HG02981 (cell line): ENCODE results near the gene SPRR2G.
"Not testable (repeated sequence)": the region's sequence is repeated elsewhere in the genome, so short reads cannot be mapped to it uniquely, and the experiment has no call there.

Experiments used
- ATAC-seq: cut with Tn5 transposase; IDR thresholded peaks from one replicate; pipeline ENCODE4 v1.9.1; 2021; ENCODE audit warnings: mild to moderate bottlenecking, moderate library complexity; ENCODE audit not compliant: unreplicated experiment

SPRR2G gene

DNA sequence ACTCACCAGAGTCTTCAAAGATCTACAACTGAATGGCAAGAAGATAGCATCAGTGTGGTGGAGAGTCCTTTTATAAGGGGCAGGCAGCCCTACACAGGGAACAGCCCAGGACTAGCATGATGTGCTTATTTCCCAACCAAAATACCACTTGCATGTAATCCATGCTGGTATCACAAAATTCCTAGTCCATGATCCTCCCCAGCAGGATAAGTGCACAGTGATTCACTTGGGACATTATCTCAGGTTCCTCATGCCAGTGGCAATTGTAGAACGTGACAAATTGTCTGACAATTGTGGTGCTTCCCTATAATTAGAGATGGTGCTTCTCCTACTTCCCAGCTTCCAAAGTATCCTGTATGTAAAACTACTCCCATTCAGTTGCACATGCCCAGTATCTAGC lies at the start of gene SPRR2G:
TSS of gene SPRR2G (minus strand) at position 45 of the 400 bp plus-strand sequence. CDS start 780 bp downstream, outside the sequence.
- ATAC-seq = no peak

DNA sequence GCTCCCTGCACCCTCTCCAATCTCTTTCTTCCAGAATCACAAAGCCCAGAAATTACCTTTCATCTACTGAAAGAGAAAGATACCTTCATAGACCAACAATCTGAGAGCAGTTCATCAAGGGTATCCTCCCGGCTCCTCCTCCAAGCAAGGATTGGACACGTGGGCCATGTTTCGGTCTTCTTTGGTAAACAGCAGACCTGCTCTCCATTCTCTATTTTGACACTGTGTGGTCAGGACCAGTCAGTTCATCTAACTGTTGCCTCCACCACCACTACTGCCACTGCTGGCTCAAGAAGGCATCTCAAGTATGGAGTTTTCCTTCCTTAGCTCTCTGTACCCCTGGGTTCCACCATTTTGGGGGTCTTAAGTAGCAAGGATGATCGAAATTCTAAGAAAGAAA lies 44.5 kb upstream of the SPRR2G start:
- ATAC-seq = no peak

GRCh38 chr1:153194331-153195050 lies 43.8 kb upstream of the SPRR2G start:
- ATAC-seq = no peak

- ATAC-seq = no peak
These were observed 42.0 kb upstream of the SPRR2G start for GRCh38 chr1:153192697-153193096.

DNA sequence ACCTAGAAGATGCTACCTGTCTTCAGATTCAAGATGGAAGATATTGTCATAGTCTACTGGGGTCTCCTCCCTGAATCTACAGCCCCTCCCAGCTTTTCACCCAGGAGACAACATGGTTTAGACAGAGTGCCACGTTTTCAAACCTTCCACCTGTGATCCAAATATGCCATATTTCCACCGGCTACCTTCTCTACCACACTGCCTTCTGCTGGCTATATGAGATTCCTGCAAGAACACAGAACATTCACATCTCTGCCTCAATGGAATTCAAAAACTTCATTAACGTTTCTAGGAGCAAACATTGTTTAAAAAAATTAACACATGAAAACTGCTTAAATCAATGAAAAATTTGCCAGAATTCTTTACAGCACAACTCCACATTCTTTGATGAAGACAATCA lies 39.7 kb upstream of the SPRR2G start:
- no peak for ATAC-seq

GRCh38 chr1:153188301-153188700 lies 37.6 kb upstream of the SPRR2G start:
- not testable (repeated sequence) for ATAC-seq

GRCh38 chr1:153180556-153180955 lies 29.9 kb upstream of the SPRR2G start:
- no peak for ATAC-seq

- no peak for ATAC-seq
These were observed 28.2 kb upstream of the SPRR2G start for GRCh38 chr1:153178922-153179321.

DNA sequence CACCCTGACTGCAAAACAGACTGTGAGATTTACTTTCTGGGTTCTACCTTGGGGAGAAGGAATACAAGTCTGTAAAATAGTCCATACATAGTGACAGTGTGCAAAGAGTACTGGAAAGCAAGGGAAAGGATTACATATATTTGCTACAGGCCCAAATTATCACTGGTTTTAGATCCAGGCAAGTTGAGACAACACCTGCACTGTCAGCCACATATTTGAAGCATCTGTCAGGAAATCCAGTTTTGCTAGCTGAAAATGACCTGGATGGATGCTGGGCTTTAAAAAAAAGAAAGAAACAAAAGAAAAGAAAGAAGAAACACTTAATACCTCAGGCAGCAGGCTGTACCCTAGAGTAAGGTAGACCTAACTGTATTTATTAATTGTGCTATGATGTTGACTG lies 23.9 kb upstream of the SPRR2G start:
- ATAC-seq = no peak

- no peak for ATAC-seq
These were observed 18.0 kb upstream of the SPRR2G start for GRCh38 chr1:153168686-153169085.

GRCh38 chr1:153155541-153155940 lies 4.9 kb upstream of the SPRR2G start:
- no peak for ATAC-seq

GRCh38 chr1:153152481-153152880 lies 1.8 kb upstream of the SPRR2G start:
- no peak for ATAC-seq

DNA sequence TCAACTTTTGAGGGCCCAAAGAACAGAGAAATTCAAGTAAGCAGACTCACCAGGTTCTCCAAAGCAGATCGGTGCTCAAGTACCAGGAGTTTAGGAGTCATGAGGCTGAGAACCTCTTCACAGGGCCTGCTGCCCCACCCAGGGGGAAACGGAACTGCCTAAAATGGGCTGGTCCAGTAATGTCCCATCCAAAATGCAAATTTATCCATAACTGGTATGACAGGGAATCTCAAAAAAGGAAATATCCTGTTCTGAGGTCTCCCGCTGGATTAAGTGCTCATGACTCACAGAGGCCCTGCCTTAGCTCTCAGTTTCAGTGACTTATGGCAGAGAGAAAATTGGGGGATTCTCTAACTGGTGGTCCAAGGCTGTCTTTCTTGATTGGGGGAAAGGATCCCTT lies 9.3 kb downstream of the SPRR2G start:
- ATAC-seq = no peak

- ATAC-seq = no peak
These were observed 10.2 kb downstream of the SPRR2G start for GRCh38 chr1:153140484-153140883.

DNA sequence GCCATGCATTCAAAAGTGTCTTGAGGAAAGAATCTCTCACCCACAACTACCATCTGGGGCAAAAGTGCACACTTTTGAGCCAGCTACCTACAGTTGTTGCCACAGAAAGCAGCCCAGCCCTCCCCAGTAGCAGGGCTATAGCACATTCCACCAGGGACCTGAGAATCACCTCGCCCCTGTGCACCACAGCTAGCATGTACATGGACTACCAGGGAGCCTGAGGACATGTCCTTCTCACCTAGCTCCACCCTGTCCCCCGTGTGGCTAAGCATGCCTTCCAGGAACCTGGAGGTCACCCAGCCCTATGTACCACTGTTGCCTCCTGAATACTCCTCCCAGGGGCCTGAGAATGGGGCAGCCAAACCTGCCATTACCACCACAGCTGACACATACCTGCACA lies 16.9 kb downstream of the SPRR2G start:
- ATAC-seq = no peak

- ATAC-seq = no peak
These were observed 17.4 kb downstream of the SPRR2G start for GRCh38 chr1:153133267-153133666.

DNA sequence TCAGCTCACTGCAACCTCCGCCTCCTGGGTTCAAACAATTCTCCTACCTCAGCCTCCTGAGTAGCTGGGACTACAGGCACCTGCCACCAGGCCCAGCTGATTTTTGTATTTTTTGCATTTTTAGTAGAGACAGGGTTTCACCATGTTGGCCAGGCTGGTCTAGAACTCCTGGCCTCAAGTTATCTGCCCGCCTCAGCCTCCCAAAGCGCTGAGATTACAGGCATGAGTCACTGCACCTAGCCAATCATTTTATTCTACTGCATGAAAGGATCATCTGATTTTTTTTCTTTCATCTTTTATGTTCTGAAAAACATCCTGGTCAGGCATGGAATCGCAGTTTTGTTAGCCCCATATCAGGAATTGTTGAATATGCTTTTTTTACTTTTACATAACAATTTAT lies 22.0 kb downstream of the SPRR2G start:
- not testable (repeated sequence) for ATAC-seq

- ATAC-seq = no peak
These were observed 23.4 kb downstream of the SPRR2G start for GRCh38 chr1:153127296-153127695.

- ATAC-seq = no peak
These were observed 25.2 kb downstream of the SPRR2G start for GRCh38 chr1:153125536-153125935.

DNA sequence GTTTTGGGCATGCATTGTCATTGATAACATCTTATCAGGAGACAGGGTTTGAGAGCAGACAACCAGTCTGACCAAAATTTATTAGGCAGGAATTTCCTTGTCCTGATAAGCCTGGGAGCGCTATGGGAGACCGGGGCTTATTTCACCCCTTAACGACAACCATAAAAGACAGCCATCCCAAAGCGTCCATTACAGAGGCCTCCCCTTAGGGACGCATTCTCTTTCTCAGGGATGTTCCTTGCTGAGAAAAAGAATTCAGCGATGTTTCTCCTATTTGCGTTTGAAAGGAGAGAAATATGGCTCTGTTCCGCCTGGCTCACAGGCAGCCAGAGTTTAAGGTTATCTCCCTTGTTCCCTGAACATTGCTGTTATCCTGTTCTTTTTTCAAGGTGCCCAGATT lies 26.9 kb downstream of the SPRR2G start:
- not testable (repeated sequence) for ATAC-seq

DNA sequence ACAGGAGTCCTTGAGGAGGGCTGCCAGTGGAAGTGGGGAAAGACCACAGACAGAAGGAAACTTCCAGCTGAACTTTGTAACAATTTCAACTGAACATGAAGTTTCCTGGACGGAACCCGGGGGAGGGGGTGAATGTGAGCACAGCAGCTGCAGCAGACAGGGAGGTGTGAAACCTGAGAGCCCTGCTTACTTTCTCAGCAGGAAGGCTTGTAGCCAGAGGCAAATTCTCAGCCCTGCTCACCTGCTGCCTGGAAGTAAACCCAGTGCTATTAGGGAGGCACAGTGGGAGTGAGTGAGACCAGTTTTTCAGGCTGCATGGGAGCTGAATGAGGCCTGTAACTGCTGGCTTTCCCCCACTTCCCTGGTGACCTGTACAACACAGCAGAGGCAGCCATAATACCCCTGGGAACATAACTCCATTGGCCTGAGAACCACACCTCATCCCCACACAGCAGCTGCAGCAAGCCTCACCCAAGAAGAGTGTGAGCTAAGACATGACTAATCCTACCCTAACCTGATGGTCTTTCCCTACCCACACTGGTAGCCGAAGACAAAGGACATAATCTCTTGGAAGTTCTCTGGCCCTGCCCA lies 27.8 kb downstream of the SPRR2G start:
- ATAC-seq = no peak

GRCh38 chr1:153120945-153121344 lies 29.7 kb downstream of the SPRR2G start:
- no peak for ATAC-seq

GRCh38 chr1:153119491-153119971 lies 31.2 kb downstream of the SPRR2G start:
- no peak for ATAC-seq
